GM21360 (cell line): Measurements from ENCODE around the gene FAM222A.

Source experiments
- ATAC-seq: cut with Tn5 transposase; IDR thresholded peaks from one replicate; pipeline ENCODE4 v1.9.1; 2021; ENCODE audit warnings: mild to moderate bottlenecking, moderate library complexity; ENCODE audit not compliant: unreplicated experiment

The FAM222A gene

GRCh38 chr12:109710747-109711595, 2.7 kb upstream of the FAM222A start:
- ATAC-seq: no peak

- ATAC-seq: no peak
Observed at GRCh38 chr12:109711596-109712461, 1.8 kb upstream of the FAM222A start.

GRCh38 chr12:109714141-109714912, 702 bp downstream of the FAM222A start:
- ATAC-seq: no peak

GRCh38 chr12:109714913-109715244, 1.3 kb downstream of the FAM222A start:
- ATAC-seq: no peak

- no peak for ATAC-seq
Observed at GRCh38 chr12:109715310-109716091, 1.9 kb downstream of the FAM222A start.

- no peak for ATAC-seq
Observed at GRCh38 chr12:109716092-109716479, 2.5 kb downstream of the FAM222A start.

- no peak for ATAC-seq
Observed at GRCh38 chr12:109716512-109717389, 3.1 kb downstream of the FAM222A start.

GRCh38 chr12:109717390-109718357, 4.0 kb downstream of the FAM222A start:
- ATAC-seq: no peak

GRCh38 chr12:109718390-109718789, 4.8 kb downstream of the FAM222A start:
- no peak for ATAC-seq

- no peak for ATAC-seq
Observed at GRCh38 chr12:109719123-109720022, 5.7 kb downstream of the FAM222A start.

- no peak for ATAC-seq
Observed at GRCh38 chr12:109720152-109720856, 6.7 kb downstream of the FAM222A start.

- ATAC-seq: no peak
Observed at GRCh38 chr12:109720857-109721189, 7.2 kb downstream of the FAM222A start.

GRCh38 chr12:109721276-109721675, 7.7 kb downstream of the FAM222A start:
- ATAC-seq: no peak

GRCh38 chr12:109722022-109722720, 8.5 kb downstream of the FAM222A start:
- no peak for ATAC-seq

- no peak for ATAC-seq
Observed at GRCh38 chr12:109722721-109723094, 9.1 kb downstream of the FAM222A start.

- no peak for ATAC-seq
Observed at GRCh38 chr12:109723311-109723881, 9.8 kb downstream of the FAM222A start.
